Heart left ventricle (tissue), 16 donors: ENCODE results near the gene CA7. TPM values are rescaled to one million over a fixed set of nuclear protein-coding genes. Genes with fewer than 3 reads are reported as not detected.
"Not testable (repeated sequence)": the region's sequence is repeated elsewhere in the genome, so short reads cannot be mapped to it uniquely, and the experiment has no call there.

Experiments
- ATAC-seq, 4 donors: fragments of 200-7000 bp; cut with Tn5 transposase; one replicate each; pipeline ENCODE4 v1.9.1; 2020 to 2022; ENCODE audit warnings: moderate library complexity in 4 of 4, mild to moderate bottlenecking in 3 of 4, moderate number of reproducible peaks in 1 of 4
- DNase-seq, 5 donors: peaks; one replicate each; pipeline ENCODE4 v3.0.0-alpha.2; 2020
- H3K27ac ChIP-seq, 12 donors: fragments of 200-600 bp; sonication (generic) in 4 of 12; one replicate each; pipeline versions ENCODE4 v1.5.0 to v1.8.0; 2016 to 2022; ENCODE audit warnings: mild to moderate bottlenecking in 2 of 12
- H3K27me3 ChIP-seq, 9 donors: fragments of 200-600 bp; sonication (generic) in 2 of 9; one replicate each; pipeline versions ENCODE4 v1.5.1 to v1.8.0; 2016 to 2022; ENCODE audit warnings: mild to moderate bottlenecking in 3 of 9
- H3K36me3 ChIP-seq, 9 donors: fragments of 200-600 bp; sonication (generic) in 2 of 9; one replicate each; pipeline versions ENCODE4 v1.5.0 to v1.8.0; 2018 to 2022; ENCODE audit warnings: mild to moderate bottlenecking in 2 of 9
- H3K4me1 ChIP-seq, 12 donors: fragments of 200-600 bp; sonication (generic) in 4 of 12; one replicate each; pipeline versions ENCODE4 v1.5.0 to v1.8.0; 2016 to 2022; ENCODE audit warnings: mild to moderate bottlenecking in 3 of 12
- H3K4me3 ChIP-seq, 12 donors: fragments of 200-600 bp; sonication (generic) in 4 of 12; one replicate each; pipeline versions ENCODE4 v1.5.0 to v1.8.0; 2017 to 2022; ENCODE audit warnings: mild to moderate bottlenecking in 9 of 12, moderate library complexity in 4 of 12
- H3K9me3 ChIP-seq, 12 donors: fragments of 200-600 bp; sonication (generic) in 4 of 12; one replicate each; pipeline versions ENCODE4 v1.5.0 to v1.8.0; 2016 to 2022; ENCODE audit warnings: mild to moderate bottlenecking in 1 of 12
- POLR2A ChIP-seq, 2 donors: fragments of 450-650 bp; IDR thresholded peaks; one replicate each; pipeline ENCODE4 v1.6.1; 2017; ENCODE audit warnings: antibody characterized with exemption in 2 of 2, mild to moderate bottlenecking in 2 of 2, moderate library complexity in 2 of 2
- WGBS, 4 donors: extraction: QIAGEN DNeasy Blood & Tissue Kit in 2 of 4; methylation state at CpG; one replicate each; pipeline versions ENCODE4 v1.1.5 to v1.1.7; 2013 to 2018; 5-methylcytosine and 5-hydroxymethylcytosine counted together
- intact Hi-C, 10 donors: fragments of 100-400 bp; cut with DNase I; formaldehyde crosslinking; loops; one replicate each; pipeline versions ENCODE4 v1.11.1 to v1.14.2; 2022
- polyA plus RNA-seq, 2 donors: library from polyadenylated mRNA; stranded (reverse); fragments of 200-250 nt; gene quantifications; one replicate each; pipeline ENCODE4 v1.2.3, GENCODE V29; 2013
- total RNA-seq, 9 donors: library from RNA; depleted of rRNA in 2 of 9; stranded (reverse); fragments of >200 nt in 2 of 9; fragmentation: NEBNext Ultra II Directional in 3 of 9; extraction: Animal tissue kit (Norgen Biotek cat#: 25700) in 3 of 9; gene quantifications; one replicate each; pipeline versions ENCODE4 v1.1.0 to v1.2.4, GENCODE V29; 2016 to 2023
- TF ChIP-seq, protein P1 (sequence below), 12 donors: fragments of 200-600 bp; sonication (generic) in 4 of 12; IDR thresholded peaks; one replicate each; pipeline versions ENCODE4 v1.5.0 to v1.8.0; 2018 to 2022; ENCODE audit warnings: antibody characterized with exemption in 12 of 12, mild to moderate bottlenecking in 5 of 12
- donor health status: ischemic (EF 13 %, LVEDD 7.1; RV severe dilation, severe dysfunction).
- donor health status: healthy with polysubstance abuse.
- donor health status: DM: no; HTN: yes; CAD: no.
- donor health status: DM: no; HTN: no; CAD: no.
- donor health status: ischemic (EF 25% LVEDD 6.9; RV normal size, moderate dysfunction).
- donor health status: ischemic (EF 25% LVEDD 5.7; RV mildly dilated, moderate dysfunction).
- donor health status: healthy.
- donor health status: DM: yes; HTN: yes; CAD: no.
- donor health status: ischemic (EF 35%, LVEDD 5.7; RV mildly dilated, moderate dysfunction).
- donor health status: nonischemic (EF 11% LVEDD 7.7; RV severe dilation, severe dysfunction).
- donor health status: DM: yes; HTN: yes; CAD: no.
- donor health status: PGD.
- donor health status: ischemic (EF 29% LVEDD 5.4; RV normal size, mild dysfunction).
- donor health status: nonischemic (EF 23%, LVEDD 6.1; RV moderate dilation, normal function).

Gene CA7
- total and polyA plus RNA-seq, 11 donors, result not detected

DNA sequence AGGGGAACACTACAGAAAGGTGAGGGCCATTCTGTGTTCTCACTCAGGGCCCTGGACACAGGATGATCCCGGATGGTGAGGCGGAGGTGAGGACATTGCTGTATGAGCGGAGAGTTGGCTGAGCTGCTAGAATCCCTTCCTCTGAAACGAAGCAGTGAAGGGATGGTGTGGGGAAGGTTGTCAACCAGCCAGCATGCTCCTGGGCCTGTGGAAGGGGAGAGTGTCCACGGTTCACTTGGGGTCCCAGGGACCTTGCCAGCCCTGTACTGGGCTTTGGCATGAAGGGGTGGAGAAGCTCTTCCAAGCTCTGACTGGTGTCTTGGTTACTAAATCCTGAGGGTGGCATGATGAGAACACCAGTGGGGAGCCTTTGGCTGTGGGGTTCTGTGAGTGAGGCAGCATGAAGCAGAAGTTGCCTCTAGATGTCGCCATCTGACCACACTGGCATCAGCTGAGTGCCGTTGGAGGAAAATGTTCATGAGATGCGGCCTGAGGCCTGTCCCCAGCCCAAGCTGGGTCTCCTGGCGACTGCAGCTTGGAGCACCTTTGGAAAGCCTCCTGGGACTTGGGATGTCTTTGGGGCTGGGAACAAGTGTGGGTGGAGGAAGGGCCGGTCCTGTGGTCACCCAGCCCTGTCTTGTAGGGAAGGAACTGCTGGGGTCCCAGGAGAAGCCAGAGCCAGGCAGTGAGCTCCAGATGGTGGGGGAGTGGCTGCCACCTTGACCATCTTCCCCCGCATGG is 50.9 kb downstream of the CA7 start:
- Histone ChIP-seq H3K9me3 (no peaks in the 10 kb centered on the region), H3K4me1 (peaks cover 0 to 27% (median 17%) of the 10 kb centered on the region in 12 donors), H3K36me3 (peaks cover 0 to 4% (median 0%) of the 10 kb centered on the region in 9 donors), H3K27me3 (no peaks in the 10 kb centered on the region), H3K27ac (peak overlapping the region in 5 of 12 donors; percentile 27 to 67 (median 52)), H3K4me3 (no peak overlapping the region)
- intact Hi-C loops, result loop anchor here in 6 of 10 donors (2.0 to 10.0 kb wide), 6 partner anchors 37 to 260 kb away; partner anchors contain the start of genes B3GNT9 (in 4 of the 6), FBXL8 (in 4 of the 6), TRADD (in 4 of the 6) and CES2 (in 1 of the 6)
- WGBS, 4 donors, result 38 to 44% (median 40%) methylated on average over 11 of the region's 11 CpGs
- ATAC-seq (peak; percentile 58 to 77 (median 73)), DNase-seq (peak in 4 of 5 donors; percentile 70 to 76 (median 72))
- TF ChIP-seq, protein P1, sequence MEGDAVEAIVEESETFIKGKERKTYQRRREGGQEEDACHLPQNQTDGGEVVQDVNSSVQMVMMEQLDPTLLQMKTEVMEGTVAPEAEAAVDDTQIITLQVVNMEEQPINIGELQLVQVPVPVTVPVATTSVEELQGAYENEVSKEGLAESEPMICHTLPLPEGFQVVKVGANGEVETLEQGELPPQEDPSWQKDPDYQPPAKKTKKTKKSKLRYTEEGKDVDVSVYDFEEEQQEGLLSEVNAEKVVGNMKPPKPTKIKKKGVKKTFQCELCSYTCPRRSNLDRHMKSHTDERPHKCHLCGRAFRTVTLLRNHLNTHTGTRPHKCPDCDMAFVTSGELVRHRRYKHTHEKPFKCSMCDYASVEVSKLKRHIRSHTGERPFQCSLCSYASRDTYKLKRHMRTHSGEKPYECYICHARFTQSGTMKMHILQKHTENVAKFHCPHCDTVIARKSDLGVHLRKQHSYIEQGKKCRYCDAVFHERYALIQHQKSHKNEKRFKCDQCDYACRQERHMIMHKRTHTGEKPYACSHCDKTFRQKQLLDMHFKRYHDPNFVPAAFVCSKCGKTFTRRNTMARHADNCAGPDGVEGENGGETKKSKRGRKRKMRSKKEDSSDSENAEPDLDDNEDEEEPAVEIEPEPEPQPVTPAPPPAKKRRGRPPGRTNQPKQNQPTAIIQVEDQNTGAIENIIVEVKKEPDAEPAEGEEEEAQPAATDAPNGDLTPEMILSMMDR (IDR thresholded peaks at IDR 0.05), result peak; percentile 73 to 87 (median 81)
- no peak for TF ChIP-seq POLR2A (IDR thresholded peaks at IDR 0.05)

DNA sequence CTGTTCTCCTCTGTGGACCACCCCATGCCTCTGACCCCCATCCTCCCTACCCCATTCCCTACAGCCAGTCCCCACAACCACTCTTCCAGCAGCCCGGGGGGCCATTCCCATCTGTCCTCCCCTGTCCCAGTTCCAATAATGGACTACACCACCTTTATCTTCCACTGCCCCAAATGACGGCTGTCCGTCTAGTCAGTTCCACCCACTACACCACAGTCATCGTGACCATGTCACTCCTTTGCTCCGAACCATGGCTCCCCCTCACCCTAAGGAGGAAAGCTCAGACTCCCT is 51.4 kb downstream of the CA7 start:
- peaks cover 0 to 32% (median 21%) of the 10 kb centered on the region in 12 donors for H3K4me1 ChIP-seq
- DNase-seq, result peak in 1 of 5 donors; percentile 27
- intact Hi-C loops, result loop anchor here in 6 of 10 donors (2.0 to 10.0 kb wide), 6 partner anchors 37 to 259 kb away; partner anchors contain the start of genes B3GNT9 (in 4 of the 6), FBXL8 (in 4 of the 6), TRADD (in 4 of the 6) and CES2 (in 1 of the 6)
- peaks cover 0 to 4% (median 0%) of the 10 kb centered on the region in 9 donors for H3K36me3 ChIP-seq
- no peaks in the 10 kb centered on the region for H3K27me3 ChIP-seq
- H3K27ac ChIP-seq, result peak overlapping the region in 5 of 12 donors; percentile 27 to 67 (median 52)
- H3K9me3 ChIP-seq, result no peaks in the 10 kb centered on the region
- 65 to 72% (median 69%) methylated on average over 5 of the region's 5 CpGs for WGBS, 4 donors
- ATAC-seq, result no peak
- TF ChIP-seq, protein P1 (IDR thresholded peaks at IDR 0.05), result no peak
- TF ChIP-seq POLR2A (IDR thresholded peaks at IDR 0.05), result no peak
- no peak overlapping the region for H3K4me3 ChIP-seq

DNA sequence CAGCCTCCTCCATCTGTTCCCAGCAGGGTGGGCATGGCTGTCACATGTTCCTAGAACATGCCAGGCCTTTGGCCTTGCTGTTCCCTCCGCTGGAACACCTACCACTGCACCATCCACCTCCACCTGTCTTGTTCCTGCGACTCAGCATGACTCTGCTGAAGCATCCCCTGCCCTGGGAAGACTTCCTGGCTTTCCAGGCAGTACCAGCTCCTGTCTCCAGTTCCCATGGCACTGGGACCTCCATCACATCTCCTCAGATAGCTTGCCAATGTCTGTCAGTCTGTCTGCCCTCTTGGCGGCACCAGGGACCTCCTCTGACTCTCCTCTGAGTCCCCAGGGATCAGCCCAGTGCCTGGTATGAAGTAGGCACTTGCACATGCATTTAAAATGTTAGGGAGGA is 51.8 kb downstream of the CA7 start:
- intact Hi-C loops, result loop anchor here in 6 of 10 donors (2.0 to 10.0 kb wide), 6 partner anchors 36 to 259 kb away; partner anchors contain the start of genes B3GNT9 (in 4 of the 6), FBXL8 (in 4 of the 6), TRADD (in 4 of the 6) and CES2 (in 1 of the 6)
- H3K4me1 ChIP-seq, result peaks cover 0 to 36% (median 25%) of the 10 kb centered on the region in 12 donors
- ATAC-seq, result no peak
- WGBS, 4 donors, result 90 to 95% (median 93%) methylated on average over 3 of the region's 3 CpGs
- no peak for TF ChIP-seq POLR2A (IDR thresholded peaks at IDR 0.05)
- TF ChIP-seq, protein P1 (IDR thresholded peaks at IDR 0.05), result no peak
- no peaks in the 10 kb centered on the region for H3K9me3 ChIP-seq
- peak overlapping the region in 1 of 12 donors; percentile 67 for H3K27ac ChIP-seq
- no peak overlapping the region for H3K4me3 ChIP-seq
- peaks cover 0 to 4% (median 0%) of the 10 kb centered on the region in 9 donors for H3K36me3 ChIP-seq
- no peak for DNase-seq
- no peaks in the 10 kb centered on the region for H3K27me3 ChIP-seq

DNA sequence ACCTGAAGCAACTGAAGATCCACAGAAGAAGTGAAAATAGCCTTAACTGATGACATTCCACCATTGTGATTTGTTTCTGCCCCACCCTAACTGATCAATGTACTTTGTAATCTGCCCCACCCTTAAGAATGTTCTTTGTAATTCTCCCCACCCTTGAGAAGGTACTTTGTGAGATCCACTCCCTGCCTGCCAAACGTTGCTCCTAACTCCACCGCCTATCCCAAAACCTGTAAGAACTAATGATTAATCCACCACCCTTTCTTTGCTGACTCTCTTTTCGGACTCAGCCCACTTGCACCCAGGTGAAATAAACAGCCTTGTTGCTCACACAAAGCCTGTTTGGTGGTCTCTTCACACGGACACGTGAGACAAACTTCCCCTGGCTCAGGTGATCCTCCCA is 52.5 kb downstream of the CA7 start:
- H3K27me3 ChIP-seq, H3K4me3 ChIP-seq, DNase-seq, H3K27ac ChIP-seq, H3K36me3 ChIP-seq, ATAC-seq, H3K9me3 ChIP-seq: not testable (repeated sequence)
- intact Hi-C loops, result loop anchor here in 6 of 10 donors (1.0 to 10.0 kb wide), 6 partner anchors 33 to 258 kb away; partner anchors contain the start of genes B3GNT9 (in 4 of the 6), FBXL8 (in 4 of the 6), TRADD (in 4 of the 6) and CES2 (in 1 of the 6)
- 78 to 89% (median 82%) methylated on average over 5 of the region's 5 CpGs for WGBS, 4 donors
- peaks cover 0 to 43% (median 30%) of the 10 kb centered on the region in 12 donors for H3K4me1 ChIP-seq
